GM18861 (cell line): ENCODE data around the gene SLC9A6.

Experiments
- ATAC-seq: cut with Tn5 transposase; IDR thresholded peaks from one replicate; pipeline ENCODE4 v1.9.1; 2021; ENCODE audit not compliant: unreplicated experiment

The SLC9A6 gene

GRCh38 chrX:135985157-135985972 is at the start of gene SLC9A6:
Gene SLC9A6, plus strand, starts transcription at chrX:135985435. Its CDS starts 224 bp downstream, at chrX:135985659.
- peak; percentile 75 for ATAC-seq

GRCh38 chrX:135944486-135944885 is 40.7 kb upstream of the SLC9A6 start:
- ATAC-seq: no peak

GRCh38 chrX:135951291-135951690 is 33.9 kb upstream of the SLC9A6 start:
- ATAC-seq: no peak

- peak; percentile 29 for ATAC-seq
These were observed 12.1 kb upstream of the SLC9A6 start for GRCh38 chrX:135973025-135973547.

GRCh38 chrX:135973548-135974278 is 11.5 kb upstream of the SLC9A6 start, which contains the start of gene MMGT1:
Gene MMGT1, minus strand, starts transcription at chrX:135973988. Its CDS starts 313 bp downstream, at chrX:135973675.
- ATAC-seq: peak; percentile 62

GRCh38 chrX:135974279-135974856 is 10.9 kb upstream of the SLC9A6 start:
- ATAC-seq: no peak

GRCh38 chrX:135975421-135975820 is 9.8 kb upstream of the SLC9A6 start:
- no peak for ATAC-seq

GRCh38 chrX:135977611-135978010 is 7.6 kb upstream of the SLC9A6 start:
- no peak for ATAC-seq

GRCh38 chrX:135981010-135981409 is 4.2 kb upstream of the SLC9A6 start:
- ATAC-seq: no peak

- no peak for ATAC-seq
These were observed 3.6 kb upstream of the SLC9A6 start for GRCh38 chrX:135981668-135982067.

- ATAC-seq: no peak
These were observed 2.4 kb upstream of the SLC9A6 start for GRCh38 chrX:135982860-135983259.

- ATAC-seq: no peak
These were observed 979 bp upstream of the SLC9A6 start for GRCh38 chrX:135984256-135984655.

GRCh38 chrX:135984791-135985156 is 461 bp upstream of the SLC9A6 start:
- ATAC-seq: peak; percentile 23

- no peak for ATAC-seq
These were observed 707 bp downstream of the SLC9A6 start for GRCh38 chrX:135985973-135986310.

- ATAC-seq: no peak
These were observed 3.0 kb downstream of the SLC9A6 start for GRCh38 chrX:135988245-135988644.

GRCh38 chrX:136015016-136015415 is 29.8 kb downstream of the SLC9A6 start:
- no peak for ATAC-seq

- ATAC-seq: no peak
These were observed 31.6 kb downstream of the SLC9A6 start for GRCh38 chrX:136016881-136017280.

GRCh38 chrX:136019226-136019625 is 34.0 kb downstream of the SLC9A6 start:
- no peak for ATAC-seq

- ATAC-seq: peak; percentile 85
These were observed 35.9 kb downstream of the SLC9A6 start for GRCh38 chrX:136021160-136021559.

- no peak for ATAC-seq
These were observed 36.7 kb downstream of the SLC9A6 start for GRCh38 chrX:136021903-136022302.

- no peak for ATAC-seq
These were observed 39.9 kb downstream of the SLC9A6 start for GRCh38 chrX:136025091-136025490.
